HG03025 (cell line): ENCODE results near the gene FGD3.
"Not testable (repeated sequence)": the region's sequence is repeated elsewhere in the genome, so short reads cannot be mapped to it uniquely, and the experiment has no call there.

Experiments
- ATAC-seq: cut with Tn5 transposase; IDR thresholded peaks from one replicate; pipeline ENCODE4 v1.9.1; 2021; ENCODE audit warnings: mild to moderate bottlenecking, moderate library complexity; ENCODE audit not compliant: unreplicated experiment, low FRiP score

Gene FGD3

GRCh38 chr9:92974761-92975755 lies 27.7 kb downstream of the FGD3 start:
- ATAC-seq: no peak

DNA sequence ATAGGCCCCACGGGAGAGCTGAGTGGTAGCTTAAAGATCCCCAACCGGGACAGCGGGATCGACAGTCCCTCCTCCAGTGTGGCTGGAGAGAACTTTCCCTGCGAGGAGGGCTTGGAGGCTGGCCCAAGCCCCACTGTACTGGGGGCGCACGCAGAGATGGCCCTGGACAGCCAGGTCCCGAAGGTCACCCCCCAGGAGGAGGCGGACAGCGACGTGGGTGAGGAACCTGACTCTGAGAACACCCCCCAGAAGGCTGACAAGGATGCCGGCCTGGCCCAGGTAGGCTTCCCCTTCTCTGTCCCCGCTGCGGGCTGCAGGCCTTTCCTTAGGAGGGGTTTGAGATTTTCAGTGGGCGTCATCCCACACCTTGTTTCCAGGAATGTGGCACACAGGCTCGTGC lies 29.1 kb downstream of the FGD3 start:
- ATAC-seq: no peak

GRCh38 chr9:92977279-92977678 lies 30.0 kb downstream of the FGD3 start:
- no peak for ATAC-seq

- no peak for ATAC-seq
Measured at GRCh38 chr9:92978345-92978875, 31.1 kb downstream of the FGD3 start.

DNA sequence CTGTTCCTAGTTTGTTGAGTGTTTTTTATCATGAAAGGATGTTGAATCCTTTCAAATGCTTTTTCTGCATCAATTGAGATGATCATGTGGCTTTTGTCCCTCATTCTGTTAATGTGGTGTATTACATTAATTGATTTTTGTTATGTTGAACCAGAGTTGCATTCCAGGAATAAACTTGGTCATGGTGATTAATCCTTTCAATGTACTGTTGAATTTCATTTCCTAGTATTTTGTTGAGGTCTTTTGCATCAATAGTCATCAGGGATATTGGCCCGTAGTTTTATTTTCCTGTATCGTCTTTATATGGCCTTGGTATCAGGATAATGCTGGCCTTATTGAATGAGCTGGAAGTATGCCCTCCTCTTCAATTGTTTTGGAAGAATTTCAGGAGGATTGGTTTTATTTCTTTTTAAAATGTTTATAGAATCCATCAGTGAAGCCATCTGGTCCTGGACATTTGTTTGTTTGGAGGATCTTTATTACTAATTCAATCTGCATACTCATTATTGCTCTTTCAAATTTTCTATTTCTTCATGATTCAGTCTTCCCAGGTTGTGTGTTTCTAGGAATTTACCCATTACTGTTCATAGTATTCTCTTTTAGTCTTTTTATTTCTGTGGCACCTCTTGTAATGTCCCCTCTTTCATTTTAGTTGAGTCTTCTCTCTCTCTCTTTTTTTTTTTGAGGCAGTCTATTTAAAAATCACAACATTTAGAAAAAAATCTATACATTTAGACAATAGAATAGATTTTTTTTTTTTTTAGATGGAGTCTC lies 32.1 kb downstream of the FGD3 start:
- no peak for ATAC-seq

- ATAC-seq: no peak
Measured at GRCh38 chr9:92980085-92980745, 32.9 kb downstream of the FGD3 start.

DNA sequence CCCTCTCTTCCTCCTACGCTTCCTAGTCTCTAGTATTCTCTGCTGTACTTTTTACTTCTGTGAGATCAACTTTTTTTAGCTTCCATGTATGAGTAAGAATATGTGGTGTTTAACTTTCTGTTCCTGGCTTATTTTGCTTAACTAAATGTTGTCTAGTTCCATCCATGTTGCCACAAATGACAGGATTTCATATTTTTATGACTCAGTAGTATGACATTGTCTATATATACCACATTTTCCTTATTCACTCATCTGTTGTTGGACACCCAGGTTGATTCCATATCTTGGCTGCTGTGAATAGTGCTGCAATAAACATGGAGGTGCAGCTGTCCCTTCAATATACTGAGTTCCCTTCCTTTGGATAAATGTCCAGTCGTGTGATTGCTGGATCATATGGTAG lies 34.8 kb downstream of the FGD3 start:
- ATAC-seq: no peak

DNA sequence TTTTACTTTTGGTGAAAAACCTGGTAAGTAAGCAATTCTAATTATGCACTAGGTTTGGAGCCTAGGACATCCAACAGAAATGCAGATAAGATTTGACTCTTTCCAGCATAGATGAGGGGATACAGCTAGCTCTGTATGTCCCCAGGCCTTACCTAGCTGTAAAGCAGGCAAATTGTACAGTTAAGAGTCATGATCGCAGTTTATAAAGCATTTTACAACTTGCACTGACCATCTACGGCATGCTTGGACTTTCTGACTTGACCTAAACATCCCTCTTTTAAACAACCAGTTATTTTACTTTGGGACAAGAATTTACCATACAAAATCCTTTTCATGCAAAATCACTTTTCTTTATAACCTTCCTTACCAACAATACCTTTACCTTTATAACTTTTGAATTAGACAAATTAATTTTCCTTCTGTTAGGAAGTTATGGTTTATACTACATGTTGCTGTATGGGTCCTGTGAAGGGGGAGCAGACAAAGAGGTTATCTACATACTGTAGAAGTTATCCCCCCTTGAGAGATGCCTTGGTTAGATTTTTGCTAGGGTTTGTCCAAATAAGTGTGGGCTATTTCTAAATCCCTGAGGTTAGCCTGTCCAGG lies 36.8 kb downstream of the FGD3 start:
- ATAC-seq: no peak

GRCh38 chr9:92984976-92985375 lies 37.7 kb downstream of the FGD3 start:
- no peak for ATAC-seq

- ATAC-seq: no peak
Measured at GRCh38 chr9:92986176-92987119, 39.1 kb downstream of the FGD3 start.

- ATAC-seq: no peak
Measured at GRCh38 chr9:92988215-92988768, 41.0 kb downstream of the FGD3 start.

GRCh38 chr9:92989561-92989960 lies 42.2 kb downstream of the FGD3 start:
- no peak for ATAC-seq

GRCh38 chr9:92990461-92990860 lies 43.1 kb downstream of the FGD3 start:
- no peak for ATAC-seq

DNA sequence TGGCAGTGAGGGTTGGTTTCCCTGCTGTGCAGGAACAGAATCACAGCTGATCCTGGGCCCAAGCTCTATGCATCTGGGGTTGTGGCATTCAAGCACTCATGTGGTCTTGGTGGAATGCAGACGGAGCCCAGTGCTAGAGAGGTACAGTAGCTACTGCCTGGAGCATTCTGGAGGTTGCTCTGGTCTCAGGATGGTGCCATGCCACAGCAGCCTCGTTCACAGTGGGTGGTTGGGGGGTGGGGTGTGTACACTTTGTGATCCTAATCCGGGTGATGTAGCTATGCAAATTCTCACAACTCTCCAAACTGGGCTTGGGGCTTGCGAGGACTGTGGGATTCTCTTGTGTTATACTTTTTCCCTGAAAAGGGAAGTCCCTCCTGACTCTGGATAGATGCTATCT lies 45.2 kb downstream of the FGD3 start:
- ATAC-seq: no peak

DNA sequence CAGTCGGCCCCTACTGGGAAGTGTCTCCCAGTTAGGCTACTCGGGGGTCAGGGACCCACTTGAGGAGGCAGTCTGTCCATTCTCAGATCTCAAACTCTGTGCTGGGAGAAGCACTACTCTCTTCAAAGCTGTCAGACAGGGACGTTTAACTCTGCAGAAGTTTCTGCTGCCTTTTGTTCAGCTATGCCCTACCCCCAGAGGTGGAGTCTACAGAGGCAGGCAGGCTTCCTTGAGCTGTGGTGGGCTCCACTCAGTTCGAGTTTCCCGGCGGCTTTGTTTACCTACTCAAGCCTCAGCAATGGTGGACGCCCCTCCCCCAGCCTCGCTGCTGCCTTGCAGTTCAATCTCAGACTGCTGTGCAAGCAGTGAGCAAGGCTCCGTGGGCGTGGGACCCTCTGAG lies 51.5 kb downstream of the FGD3 start:
- not testable (repeated sequence) for ATAC-seq

DNA sequence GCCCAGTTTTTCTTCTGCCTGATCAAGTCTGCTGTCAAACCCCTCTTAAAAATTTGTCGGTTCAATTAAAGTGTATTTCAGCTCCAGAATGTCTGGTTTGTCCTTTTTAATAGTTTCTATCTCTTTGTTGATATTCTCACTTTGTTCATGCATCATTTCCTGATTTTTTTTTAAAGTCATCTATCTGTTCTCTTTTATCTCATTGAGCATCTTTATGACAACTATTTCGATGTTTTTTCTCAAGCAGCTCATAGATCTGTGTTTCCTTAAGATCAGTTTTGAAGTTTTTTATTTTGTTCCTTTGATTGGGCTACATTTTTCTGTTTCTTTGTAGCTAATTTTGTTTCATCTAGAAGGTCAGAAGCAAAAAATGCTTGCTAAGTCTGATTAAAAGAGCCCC lies 53.7 kb downstream of the FGD3 start:
- no peak for ATAC-seq

DNA sequence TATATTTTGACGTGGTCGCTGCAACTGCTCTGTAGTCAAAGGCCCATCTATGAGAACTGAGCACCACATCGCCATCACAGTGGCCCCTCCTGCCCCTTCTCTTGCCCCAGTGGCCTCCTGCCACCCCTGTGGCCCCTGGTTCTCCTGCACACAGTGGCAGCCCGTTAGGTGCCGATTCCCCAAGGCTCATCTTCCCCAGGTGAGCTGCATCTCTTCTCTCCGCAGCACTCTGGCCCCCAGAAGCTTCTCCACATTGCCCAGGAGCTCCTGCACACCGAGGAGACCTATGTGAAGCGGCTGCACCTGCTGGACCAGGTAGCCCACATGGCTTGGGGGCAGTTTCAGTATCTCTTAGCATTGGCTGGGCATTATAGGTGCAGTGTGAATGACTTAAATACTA lies 55.4 kb downstream of the FGD3 start:
- no peak for ATAC-seq

- ATAC-seq: no peak
Measured at GRCh38 chr9:93003552-93004407, 56.5 kb downstream of the FGD3 start.
